ENCODE data around the gene CHD5.

CHD5 gene

DNA sequence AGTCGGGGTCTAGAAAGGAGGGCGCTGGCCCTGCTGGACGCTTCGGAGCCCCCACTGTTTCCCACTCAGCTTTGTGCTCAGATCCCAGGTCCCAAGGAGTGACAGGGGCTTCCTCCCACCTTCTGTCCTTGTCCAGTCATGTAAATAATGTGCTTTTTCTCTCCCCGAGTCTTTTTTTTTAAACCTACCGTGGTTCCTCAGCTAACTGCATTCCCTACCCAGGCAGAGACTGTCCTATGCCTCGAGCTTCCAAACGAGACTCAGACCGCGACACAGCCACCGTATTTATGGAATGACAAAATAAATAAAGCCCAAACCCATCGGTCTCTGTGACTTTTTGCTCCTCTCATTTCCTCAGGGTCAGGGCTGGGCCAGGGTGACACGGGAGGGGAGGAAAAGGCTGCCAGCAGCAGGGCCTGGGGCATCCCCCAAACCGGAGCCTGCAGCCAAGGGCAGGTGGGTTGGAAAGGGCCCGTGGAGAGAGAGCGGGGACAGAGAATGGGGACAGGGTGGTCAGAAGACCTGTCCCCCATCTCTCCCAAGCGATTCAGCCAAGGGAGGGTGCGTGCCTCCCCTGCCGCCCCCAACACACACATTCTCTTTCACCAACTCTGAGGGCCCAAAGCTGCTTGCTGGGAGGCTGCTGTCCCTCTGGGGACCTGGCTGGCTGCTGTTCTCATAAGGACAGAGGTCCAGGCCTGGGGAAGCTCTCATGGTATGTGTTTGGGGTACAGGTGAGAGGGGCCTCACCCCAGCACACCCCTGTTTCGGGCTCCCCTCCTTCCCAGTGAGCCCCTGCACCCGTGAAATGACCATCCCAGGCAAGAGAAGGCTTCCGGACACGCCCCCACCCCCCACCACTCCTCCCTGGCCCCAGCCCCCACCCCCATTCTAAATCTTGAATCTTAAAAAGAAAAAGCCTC, 79.0 kb downstream of the CHD5 start:
- peaks cover 28% of the 10 kb centered on the region for H3K27me3 ChIP-seq (replicated peaks; ENCODE audit: insufficient read depth, low read length)
- no peaks in the 10 kb centered on the region for H3K4me1 ChIP-seq (ENCODE audit: low read length)
- H3K36me3 ChIP-seq (replicated peaks; ENCODE audit: insufficient read depth, low read length) = no peaks in the 10 kb centered on the region
- H3K9me3 ChIP-seq (replicated peaks; ENCODE audit: insufficient read depth, low read length) = no peaks in the 10 kb centered on the region
- TF ChIP-seq EZH2phosphoT487 (IDR thresholded peaks at IDR 0.05; ENCODE audit: low read length) (no peak), EZH2 (optimal IDR thresholded peaks at IDR 0.05; ENCODE audit: low read depth, low read length) (no peak)
- TF ChIP-seq, protein P1, sequence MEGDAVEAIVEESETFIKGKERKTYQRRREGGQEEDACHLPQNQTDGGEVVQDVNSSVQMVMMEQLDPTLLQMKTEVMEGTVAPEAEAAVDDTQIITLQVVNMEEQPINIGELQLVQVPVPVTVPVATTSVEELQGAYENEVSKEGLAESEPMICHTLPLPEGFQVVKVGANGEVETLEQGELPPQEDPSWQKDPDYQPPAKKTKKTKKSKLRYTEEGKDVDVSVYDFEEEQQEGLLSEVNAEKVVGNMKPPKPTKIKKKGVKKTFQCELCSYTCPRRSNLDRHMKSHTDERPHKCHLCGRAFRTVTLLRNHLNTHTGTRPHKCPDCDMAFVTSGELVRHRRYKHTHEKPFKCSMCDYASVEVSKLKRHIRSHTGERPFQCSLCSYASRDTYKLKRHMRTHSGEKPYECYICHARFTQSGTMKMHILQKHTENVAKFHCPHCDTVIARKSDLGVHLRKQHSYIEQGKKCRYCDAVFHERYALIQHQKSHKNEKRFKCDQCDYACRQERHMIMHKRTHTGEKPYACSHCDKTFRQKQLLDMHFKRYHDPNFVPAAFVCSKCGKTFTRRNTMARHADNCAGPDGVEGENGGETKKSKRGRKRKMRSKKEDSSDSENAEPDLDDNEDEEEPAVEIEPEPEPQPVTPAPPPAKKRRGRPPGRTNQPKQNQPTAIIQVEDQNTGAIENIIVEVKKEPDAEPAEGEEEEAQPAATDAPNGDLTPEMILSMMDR (IDR thresholded peaks at IDR 0.05; ENCODE audit: low read length) = no peak
- H3K27ac ChIP-seq (ENCODE audit: low read length) = no peak overlapping the region
- no peak overlapping the region for H3K4me3 ChIP-seq (ENCODE audit: low read length)
- no peak for DNase-seq
- H3F3A ChIP-seq (ENCODE audit: insufficient read depth, low read length) = no peaks in the 10 kb centered on the region; the same call in 1 of the 2 replicates
- H3K9me2 ChIP-seq (replicated peaks; ENCODE audit: insufficient read depth, low read length) = no peaks in the 10 kb centered on the region
- H3K4me2 ChIP-seq (ENCODE audit: low read depth, low read length) = no peak overlapping the region
- H4K20me1 ChIP-seq (ENCODE audit: insufficient read depth, low read length) = no peaks in the 10 kb centered on the region
- H3K9ac ChIP-seq (ENCODE audit: low read length) = no peak overlapping the region
- no peak overlapping the region for H2AFZ ChIP-seq (ENCODE audit: low read length)
- H3K79me2 ChIP-seq (ENCODE audit: low read length) = no peaks in the 10 kb centered on the region

DNA sequence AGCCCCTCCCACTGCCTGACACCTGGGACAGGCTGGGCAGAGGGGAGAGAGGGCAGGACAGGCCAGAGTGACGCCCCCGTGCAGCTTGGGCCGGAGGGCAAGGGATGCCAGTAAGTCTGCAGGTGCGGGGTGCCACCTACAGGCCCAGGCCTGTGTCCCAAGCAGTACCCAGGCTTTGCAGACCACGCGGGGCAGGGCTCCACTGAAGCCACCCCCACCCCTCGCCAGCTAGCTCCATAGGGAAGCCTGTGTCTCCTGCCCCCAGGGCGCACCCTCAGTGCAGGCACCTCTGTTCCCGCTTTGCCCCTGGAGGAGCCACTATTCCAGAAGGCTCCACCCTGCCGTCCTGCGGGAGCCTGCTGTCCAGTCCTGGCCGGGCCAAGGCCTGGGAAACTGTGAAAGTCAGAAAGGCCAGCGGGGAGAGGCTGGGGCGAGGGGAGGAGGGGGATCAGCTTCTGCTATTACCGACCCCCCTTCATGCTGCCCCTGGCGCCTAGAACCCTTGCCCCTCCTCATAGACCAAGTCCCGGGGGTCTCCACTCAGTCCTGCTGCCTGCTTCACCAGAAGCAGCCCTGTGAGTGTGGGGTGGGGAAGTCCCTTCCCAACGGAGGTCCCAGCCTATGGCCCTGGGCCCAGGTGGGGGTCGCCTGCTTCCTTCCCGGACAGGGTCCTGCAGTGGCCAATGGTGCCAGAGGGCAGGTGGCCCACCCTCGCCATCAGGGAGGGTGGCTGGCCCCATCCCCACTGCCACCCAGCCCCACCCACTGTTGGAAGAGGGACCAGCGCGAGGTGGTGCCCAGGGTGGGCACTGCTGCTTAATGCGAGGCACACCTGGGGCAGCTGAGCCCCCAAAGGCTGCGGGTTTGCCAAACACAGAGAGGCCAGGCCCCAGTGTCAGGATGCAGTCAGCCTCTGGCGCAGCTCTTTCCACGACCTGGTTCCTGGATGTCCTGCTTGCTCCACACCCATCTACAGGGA, 80.0 kb downstream of the CHD5 start:
- no peak for DNase-seq

DNA sequence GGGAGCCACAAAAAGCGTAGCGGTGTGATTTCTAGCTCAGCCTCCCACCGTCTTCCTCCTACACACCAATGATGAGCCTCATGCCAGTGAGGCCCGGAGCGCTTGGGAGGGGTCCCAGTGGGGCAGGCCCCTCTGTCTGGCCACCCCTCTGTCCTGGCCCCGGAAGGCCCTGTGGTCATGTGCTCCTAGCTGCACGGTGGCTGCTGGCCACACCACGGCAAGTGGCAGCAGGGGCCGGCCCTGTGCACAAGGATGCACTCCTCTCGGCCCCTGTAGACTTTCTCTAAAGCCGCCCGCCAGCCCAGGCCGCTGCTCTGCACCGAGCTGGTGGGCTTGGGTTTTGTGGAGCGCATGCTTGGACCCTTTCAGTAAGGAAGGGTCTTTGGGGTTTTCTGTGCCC, 80.8 kb downstream of the CHD5 start:
- no peaks in the 10 kb centered on the region for H4K20me1 ChIP-seq (ENCODE audit: insufficient read depth, low read length)
- H2AFZ ChIP-seq (ENCODE audit: low read length) = no peak overlapping the region
- no peaks in the 10 kb centered on the region for H3K4me1 ChIP-seq (ENCODE audit: low read length)
- no peak for DNase-seq
- no peak overlapping the region for H3K4me2 ChIP-seq (ENCODE audit: low read depth, low read length)
- TF ChIP-seq EZH2phosphoT487 (IDR thresholded peaks at IDR 0.05; ENCODE audit: low read length) (no peak), EZH2 (optimal IDR thresholded peaks at IDR 0.05; ENCODE audit: low read depth, low read length) (no peak)
- TF ChIP-seq, protein P1 (IDR thresholded peaks at IDR 0.05; ENCODE audit: low read length) = no peak
- no peaks in the 10 kb centered on the region for H3K9me3 ChIP-seq (replicated peaks; ENCODE audit: insufficient read depth, low read length)
- H3K36me3 ChIP-seq (replicated peaks; ENCODE audit: insufficient read depth, low read length) = no peaks in the 10 kb centered on the region; the same call in 1 of the 2 replicates
- peaks cover 15% of the 10 kb centered on the region for H3K27me3 ChIP-seq (replicated peaks; ENCODE audit: insufficient read depth, low read length)
- H3F3A ChIP-seq (ENCODE audit: insufficient read depth, low read length) = no peaks in the 10 kb centered on the region; the same call in 1 of the 2 replicates
- no peaks in the 10 kb centered on the region for H3K79me2 ChIP-seq (ENCODE audit: low read length)
- H3K4me3 ChIP-seq (ENCODE audit: low read length) = no peak overlapping the region
- H3K9me2 ChIP-seq (replicated peaks; ENCODE audit: insufficient read depth, low read length) = no peaks in the 10 kb centered on the region
- no peak overlapping the region for H3K27ac ChIP-seq (ENCODE audit: low read length)
- H3K9ac ChIP-seq (ENCODE audit: low read length) = no peak overlapping the region

More for the DNA sequence above, 80.0 kb downstream of the CHD5 start:
- Histone ChIP-seq H3K9me2 (replicated peaks; ENCODE audit: insufficient read depth, low read length) (no peaks in the 10 kb centered on the region), H3K4me2 (ENCODE audit: low read depth, low read length) (no peak overlapping the region), H3K27me3 (replicated peaks; ENCODE audit: insufficient read depth, low read length) (peaks cover 19% of the 10 kb centered on the region), H3F3A (ENCODE audit: insufficient read depth, low read length) (no peaks in the 10 kb centered on the region; the same call in 1 of the 2 replicates), H3K9ac (ENCODE audit: low read length) (no peak overlapping the region), H3K36me3 (replicated peaks; ENCODE audit: insufficient read depth, low read length) (no peaks in the 10 kb centered on the region), H2AFZ (ENCODE audit: low read length) (no peak overlapping the region), H3K9me3 (replicated peaks; ENCODE audit: insufficient read depth, low read length) (no peaks in the 10 kb centered on the region), H3K4me1 (ENCODE audit: low read length) (no peaks in the 10 kb centered on the region), H3K27ac (ENCODE audit: low read length) (no peak overlapping the region), H4K20me1 (ENCODE audit: insufficient read depth, low read length) (no peaks in the 10 kb centered on the region), H3K79me2 (ENCODE audit: low read length) (no peaks in the 10 kb centered on the region), H3K4me3 (ENCODE audit: low read length) (no peak overlapping the region)
- TF ChIP-seq, protein P1 (IDR thresholded peaks at IDR 0.05; ENCODE audit: low read length) = no peak
- no peak for TF ChIP-seq EZH2phosphoT487 (IDR thresholded peaks at IDR 0.05; ENCODE audit: low read length)
- no peak for TF ChIP-seq EZH2 (optimal IDR thresholded peaks at IDR 0.05; ENCODE audit: low read depth, low read length)

Measured in MM.1S (cell line).